HG02571 (cell line): Measurements from ENCODE around the gene LYSMD2.

Experiments
- ATAC-seq: cut with Tn5 transposase; IDR thresholded peaks from one replicate; pipeline ENCODE4 v1.9.1; 2021; ENCODE audit warnings: mild to moderate bottlenecking, moderate library complexity; ENCODE audit not compliant: unreplicated experiment

The LYSMD2 gene

DNA sequence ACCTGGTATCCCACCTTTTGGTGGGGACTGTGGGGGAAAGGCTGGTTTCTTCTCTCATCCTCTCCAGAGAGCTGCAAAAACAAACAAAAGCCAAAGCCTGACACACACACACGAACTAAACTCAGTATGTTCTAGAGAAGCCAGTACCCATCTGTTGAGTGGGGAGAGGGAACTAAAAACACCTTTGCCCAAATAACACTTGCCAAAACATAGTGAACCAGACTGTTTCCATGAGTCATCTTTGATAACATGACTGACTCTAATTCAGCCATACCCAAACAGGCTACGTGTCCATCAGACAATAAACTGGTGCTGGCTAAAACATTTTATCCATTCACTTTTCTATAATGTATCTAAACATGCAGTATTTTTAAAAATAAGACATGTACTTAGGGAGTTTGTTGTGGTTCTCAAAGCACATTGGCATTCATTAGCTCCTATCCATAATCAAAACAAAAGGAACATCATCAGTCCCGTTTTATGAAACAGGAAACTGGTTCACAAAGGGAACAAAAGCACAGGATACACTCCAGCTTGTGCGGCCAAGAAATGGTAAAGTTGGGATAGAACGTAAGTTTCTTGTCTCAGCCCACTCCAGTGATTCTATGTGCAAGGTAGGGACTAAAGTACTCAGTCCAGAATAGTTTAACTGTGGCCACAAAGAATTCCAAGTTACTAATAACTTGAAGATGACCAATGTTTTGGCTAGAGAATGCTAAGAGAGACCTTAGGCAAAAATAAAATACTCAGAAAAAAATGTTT lies 16.1 kb downstream of the LYSMD2 start:
- no peak for ATAC-seq

DNA sequence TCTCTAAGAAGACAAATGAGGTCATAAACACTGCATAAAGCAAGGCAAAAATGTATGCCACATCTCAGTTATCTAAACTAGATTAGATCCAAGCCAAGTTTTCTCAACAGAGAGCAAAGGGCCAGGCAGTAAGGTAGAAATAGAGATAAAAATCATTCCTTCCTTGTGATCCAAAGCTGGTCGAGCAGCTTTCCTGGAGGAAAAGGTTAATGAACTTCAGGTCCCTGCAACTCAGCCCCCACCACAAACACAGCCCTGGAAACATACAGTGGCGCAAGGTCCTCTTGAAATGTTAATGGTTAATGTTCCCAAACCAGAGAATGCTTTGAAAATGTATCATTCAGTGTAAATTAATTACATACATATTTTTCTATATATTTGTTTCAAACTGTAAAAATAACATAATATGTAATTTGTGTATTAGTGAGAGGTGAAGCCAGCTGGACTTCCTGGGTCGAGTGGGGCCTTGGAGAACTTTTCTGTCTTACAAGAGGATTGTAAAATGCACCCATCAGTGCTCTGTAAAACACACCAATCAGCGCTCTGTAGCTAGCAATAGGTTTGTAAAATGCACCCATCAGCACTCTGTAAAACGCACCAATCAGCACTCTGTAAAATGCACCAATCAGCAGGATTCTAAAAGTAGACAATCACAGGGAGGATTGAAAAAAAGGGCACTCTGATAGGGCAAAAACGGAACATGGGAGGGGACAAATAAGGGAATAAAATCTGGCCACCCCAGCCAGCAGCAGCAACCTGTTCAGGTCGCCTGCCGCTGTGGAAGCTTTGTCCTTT lies 17.1 kb downstream of the LYSMD2 start:
- ATAC-seq: no peak

- no peak for ATAC-seq
These were observed 18.7 kb downstream of the LYSMD2 start for GRCh38 chr15:51718746-51719145.

GRCh38 chr15:51718219-51718618 lies 19.2 kb downstream of the LYSMD2 start:
- no peak for ATAC-seq

DNA sequence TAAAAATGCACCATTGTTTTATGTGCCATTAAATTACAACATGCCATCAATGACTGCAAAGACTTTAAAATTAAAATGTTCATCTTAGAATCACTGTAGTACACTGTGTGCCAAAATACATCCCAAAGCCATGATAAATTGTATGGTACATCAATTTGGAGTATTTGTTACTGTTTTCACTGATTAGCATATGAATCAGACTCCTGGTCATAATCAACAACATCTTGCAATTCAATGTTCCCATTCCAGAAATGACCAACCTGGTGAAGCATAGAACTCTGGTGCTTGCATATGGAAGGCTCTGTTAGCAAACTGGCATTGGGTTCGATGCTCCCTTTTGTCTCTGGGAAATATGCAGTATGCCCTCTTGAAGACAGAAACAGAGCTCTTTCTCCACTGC lies 22.5 kb downstream of the LYSMD2 start:
- ATAC-seq: no peak

GRCh38 chr15:51714162-51714561 lies 23.3 kb downstream of the LYSMD2 start:
- ATAC-seq: no peak

DNA sequence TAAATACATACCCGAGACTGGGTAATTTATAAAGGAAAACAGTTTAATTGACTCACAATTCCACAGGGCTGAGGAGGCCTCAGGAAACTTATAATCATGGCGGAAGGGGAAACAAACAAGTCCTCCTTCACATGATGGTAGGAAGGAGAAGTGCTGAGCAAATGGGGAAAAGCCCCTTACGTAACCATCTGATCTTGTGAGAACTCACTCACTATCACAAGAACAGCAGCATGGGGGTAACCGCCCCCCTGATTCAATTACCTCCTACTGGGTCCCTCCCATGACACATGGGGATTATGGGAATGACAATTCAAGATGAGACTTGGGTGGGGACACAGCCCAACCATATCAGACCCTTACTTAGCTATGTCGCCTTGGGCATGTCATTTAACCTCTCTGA lies 28.4 kb downstream of the LYSMD2 start:
- no peak for ATAC-seq

GRCh38 chr15:51708013-51708412 lies 29.4 kb downstream of the LYSMD2 start:
- no peak for ATAC-seq

DNA sequence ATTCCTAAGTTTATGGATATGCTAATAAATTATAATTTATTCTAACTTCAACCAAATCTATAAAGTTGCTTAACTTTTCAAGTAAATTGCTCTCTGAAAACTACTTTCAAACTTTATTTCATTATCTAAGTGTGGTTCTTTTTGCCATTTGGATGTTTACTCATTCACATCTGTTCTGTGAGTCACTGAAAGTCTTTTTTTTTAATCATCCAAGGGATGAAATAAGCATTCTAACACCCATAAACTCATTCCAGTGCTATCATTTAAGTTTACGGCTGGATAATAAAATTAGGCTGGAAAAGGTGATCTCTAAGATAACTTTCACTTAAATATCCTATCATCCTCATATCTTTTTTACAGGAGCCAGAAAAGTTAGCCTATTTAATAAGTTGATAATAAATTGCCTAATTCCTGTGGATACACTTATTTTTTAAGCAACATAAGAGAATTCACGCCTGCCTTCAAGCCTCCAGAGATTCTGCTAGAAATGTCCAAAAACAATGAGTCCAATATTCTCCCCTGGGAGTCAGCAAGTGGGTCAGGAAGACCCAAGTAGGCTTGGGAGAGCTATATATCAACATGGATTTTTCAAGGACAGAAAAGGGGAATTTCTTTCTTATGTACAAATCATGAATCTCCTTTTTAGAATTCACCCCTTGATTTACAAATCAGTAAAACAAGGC lies 30.4 kb downstream of the LYSMD2 start:
- ATAC-seq: no peak

DNA sequence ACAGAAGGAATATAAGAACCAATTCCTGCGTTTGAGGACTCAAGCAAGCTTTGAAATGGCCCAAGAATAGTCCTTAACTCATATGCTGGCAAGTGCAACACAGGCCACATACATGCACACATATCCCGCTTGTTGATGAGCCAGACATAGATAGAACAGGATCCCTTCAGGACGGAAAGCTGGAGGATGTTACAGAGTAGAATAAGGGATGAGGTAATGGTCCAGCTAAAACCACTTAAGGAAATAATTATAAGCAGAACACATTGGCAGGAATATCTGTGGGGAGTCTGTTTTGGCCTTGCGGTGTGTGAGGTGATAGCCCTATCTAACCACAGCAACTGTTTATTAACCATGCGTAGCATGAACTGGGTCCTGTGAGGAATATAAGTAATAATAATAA lies 31.2 kb downstream of the LYSMD2 start:
- ATAC-seq: no peak

DNA sequence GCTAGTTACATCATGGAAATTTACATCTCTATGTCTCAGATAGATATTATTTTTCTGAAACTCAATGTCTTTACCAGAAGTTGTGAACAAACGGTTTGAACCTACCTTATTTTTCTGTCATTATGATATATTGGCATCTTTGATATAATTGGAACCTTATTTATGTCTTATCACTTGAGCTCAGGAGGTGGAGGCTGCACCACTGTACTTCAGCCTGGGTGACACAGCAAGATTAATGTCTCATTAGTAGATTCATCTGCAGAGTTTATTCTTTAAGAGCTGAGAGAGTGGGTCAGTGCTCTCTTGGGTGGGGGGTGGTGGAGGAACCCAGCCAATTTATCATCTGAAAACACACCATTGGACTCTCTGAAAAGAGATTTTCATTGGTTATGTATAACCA lies 34.7 kb downstream of the LYSMD2 start:
- no peak for ATAC-seq

DNA sequence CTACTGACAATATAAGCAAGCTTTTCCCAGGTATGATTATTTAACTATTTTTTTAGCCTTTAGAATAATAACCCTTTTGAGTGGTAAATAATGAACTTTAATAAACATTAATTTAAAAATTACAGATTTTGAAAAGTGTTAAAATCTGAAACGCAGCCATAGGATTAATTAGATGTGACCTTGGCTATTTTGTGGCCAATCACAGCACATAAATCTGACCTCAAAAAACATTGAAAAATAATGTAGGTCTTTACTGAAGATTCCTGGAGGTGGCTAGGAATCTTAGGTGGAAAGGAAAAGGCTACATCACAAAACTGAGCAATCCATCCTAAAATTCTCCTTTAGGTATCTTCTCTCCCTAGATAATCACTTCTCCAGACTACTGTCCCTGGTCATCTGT lies 38.1 kb downstream of the LYSMD2 start:
- no peak for ATAC-seq

GRCh38 chr15:51697163-51697562 lies 40.3 kb downstream of the LYSMD2 start:
- ATAC-seq: no peak

DNA sequence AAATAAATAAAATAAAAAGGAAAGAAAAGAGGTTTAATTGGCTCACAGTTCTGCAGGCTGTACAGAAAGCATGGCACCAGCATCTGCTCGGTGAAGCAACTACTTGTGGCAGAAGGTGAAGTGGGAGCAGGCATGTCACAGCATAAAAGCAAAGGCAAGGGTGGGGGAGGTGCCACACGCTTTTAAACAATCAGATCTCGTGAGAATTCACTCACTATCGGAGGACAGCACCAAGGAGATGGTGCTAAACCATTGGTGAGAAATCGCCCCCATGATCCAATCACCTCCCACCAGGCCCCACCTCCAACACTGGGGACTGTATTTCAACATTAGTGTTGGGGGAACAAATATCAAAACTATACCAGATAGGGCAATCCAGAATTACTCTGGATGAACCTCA lies 40.9 kb downstream of the LYSMD2 start:
- no peak for ATAC-seq

- ATAC-seq: no peak
These were observed 45.3 kb downstream of the LYSMD2 start for GRCh38 chr15:51692154-51692553.

- ATAC-seq: no peak
These were observed 48.6 kb downstream of the LYSMD2 start for GRCh38 chr15:51688863-51689262.

DNA sequence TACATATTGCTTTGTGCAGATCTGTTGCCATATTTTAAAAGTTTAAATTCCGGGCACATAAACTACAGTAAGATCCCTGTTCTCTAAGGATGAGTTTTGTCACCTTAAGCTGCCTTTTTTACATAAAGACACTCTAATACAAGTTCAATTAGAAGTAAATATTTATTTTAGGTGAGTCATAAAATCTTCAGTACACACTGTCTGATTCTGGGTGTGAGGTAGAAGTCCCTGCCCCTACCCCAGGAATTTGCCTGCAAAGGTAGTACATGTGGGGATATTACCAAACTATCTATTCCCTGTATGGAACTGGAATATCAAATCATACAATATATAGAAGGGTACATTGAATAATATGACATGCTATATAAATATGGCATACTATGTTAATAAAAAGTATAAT lies 49.9 kb downstream of the LYSMD2 start:
- no peak for ATAC-seq

GRCh38 chr15:51681303-51681963 lies 56.0 kb downstream of the LYSMD2 start, which contains the start of gene SCG3:
Gene SCG3, plus strand, starts transcription at chr15:51681503. Its CDS starts 253 bp downstream, at chr15:51681756.
- no peak for ATAC-seq

DNA sequence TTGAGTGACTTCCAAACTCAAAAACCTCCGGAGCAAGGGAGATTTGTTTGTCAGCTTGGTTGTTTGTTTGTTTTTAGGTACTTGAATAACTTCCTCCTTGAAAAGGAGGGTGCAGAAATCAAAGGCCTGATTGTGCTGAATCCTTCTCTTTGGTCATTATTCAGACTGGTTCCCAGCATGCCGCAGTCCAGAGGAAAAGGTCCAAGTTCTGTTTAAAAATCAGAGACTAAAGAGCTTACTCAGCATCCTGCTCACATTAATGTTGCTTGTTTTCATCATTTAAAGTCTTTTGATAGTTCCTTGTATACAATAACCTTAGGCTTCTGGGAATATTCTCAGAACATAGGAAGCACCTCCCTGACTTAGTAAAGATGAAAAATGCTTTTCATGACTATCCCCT lies 57.1 kb downstream of the LYSMD2 start:
- no peak for ATAC-seq

GRCh38 chr15:51678096-51678495 lies 59.4 kb downstream of the LYSMD2 start:
- ATAC-seq: no peak

GRCh38 chr15:51677452-51677851 lies 60.0 kb downstream of the LYSMD2 start:
- ATAC-seq: no peak
